Peyer's patch (tissue), 4 donors: ENCODE data around the gene COQ4. TPM values are rescaled to one million over a fixed set of nuclear protein-coding genes. Genes with fewer than 3 reads are reported as not detected.

Experiments
- DNase-seq, 3 donors: peaks; one replicate each; pipeline ENCODE4 v3.0.0-alpha.2; 2017 to 2019
- H3K27ac ChIP-seq, 4 donors: fragments of 200-600 bp; sonication (generic); one replicate each; pipeline ENCODE4 v1.5.1; 2016 to 2019
- H3K27me3 ChIP-seq, 2 donors: fragments of 200-600 bp; sonication (generic); one replicate each; pipeline ENCODE4 v1.5.1; 2019
- H3K36me3 ChIP-seq, 3 donors: fragments of 200-600 bp; sonication (generic); one replicate each; pipeline ENCODE4 v1.5.1; 2016 to 2019
- H3K4me1 ChIP-seq, 4 donors: fragments of 200-600 bp; sonication (generic); one replicate each; pipeline ENCODE4 v1.5.1; 2016 to 2019
- H3K4me3 ChIP-seq, 4 donors: fragments of 200-600 bp; sonication (generic); 1 replicate in 3 of 4; 2 replicates in 1 of 4; pipeline ENCODE4 v1.5.1; 2016 to 2019; ENCODE audit warnings: mild to moderate bottlenecking in 1 of 4
- H3K9me3 ChIP-seq, 4 donors: fragments of 200-600 bp; sonication (generic); one replicate each; pipeline ENCODE4 v1.5.1; 2016 to 2019; ENCODE audit warnings: mild to moderate bottlenecking in 1 of 4
- POLR2A ChIP-seq, 2 donors: fragments of 450-650 bp; IDR thresholded peaks; one replicate each; pipeline ENCODE4 v1.5.1; 2017; ENCODE audit warnings: antibody characterized with exemption in 2 of 2, mild to moderate bottlenecking in 2 of 2, moderate library complexity in 2 of 2
- total RNA-seq, 4 donors: library from RNA; depleted of rRNA; stranded (reverse); fragments of >200 nt; gene quantifications; one replicate each; pipeline ENCODE4 v1.1.0, GENCODE V29; 2016
- TF ChIP-seq, protein P1 (sequence below), 6 experiments: fragments of 450-650 bp in 4 of 6; fragments of 200-600 bp in 2 of 6; sonication (generic) in 1 of 6; IDR thresholded peaks; one replicate each; pipeline ENCODE4 v1.5.1; 2017 to 2019; ENCODE audit warnings: antibody characterized with exemption in 6 of 6, mild to moderate bottlenecking in 3 of 6, moderate library complexity in 1 of 6

COQ4 gene
- total RNA-seq, 4 donors from 2014 or later = 65.2 to 191 (median 132) TPM

GRCh38 chr9:128369024-128369706 is 46.5 kb downstream of the COQ4 start:
- TF ChIP-seq, protein P1, sequence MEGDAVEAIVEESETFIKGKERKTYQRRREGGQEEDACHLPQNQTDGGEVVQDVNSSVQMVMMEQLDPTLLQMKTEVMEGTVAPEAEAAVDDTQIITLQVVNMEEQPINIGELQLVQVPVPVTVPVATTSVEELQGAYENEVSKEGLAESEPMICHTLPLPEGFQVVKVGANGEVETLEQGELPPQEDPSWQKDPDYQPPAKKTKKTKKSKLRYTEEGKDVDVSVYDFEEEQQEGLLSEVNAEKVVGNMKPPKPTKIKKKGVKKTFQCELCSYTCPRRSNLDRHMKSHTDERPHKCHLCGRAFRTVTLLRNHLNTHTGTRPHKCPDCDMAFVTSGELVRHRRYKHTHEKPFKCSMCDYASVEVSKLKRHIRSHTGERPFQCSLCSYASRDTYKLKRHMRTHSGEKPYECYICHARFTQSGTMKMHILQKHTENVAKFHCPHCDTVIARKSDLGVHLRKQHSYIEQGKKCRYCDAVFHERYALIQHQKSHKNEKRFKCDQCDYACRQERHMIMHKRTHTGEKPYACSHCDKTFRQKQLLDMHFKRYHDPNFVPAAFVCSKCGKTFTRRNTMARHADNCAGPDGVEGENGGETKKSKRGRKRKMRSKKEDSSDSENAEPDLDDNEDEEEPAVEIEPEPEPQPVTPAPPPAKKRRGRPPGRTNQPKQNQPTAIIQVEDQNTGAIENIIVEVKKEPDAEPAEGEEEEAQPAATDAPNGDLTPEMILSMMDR (IDR thresholded peaks at IDR 0.05) = no peak
- no peak for TF ChIP-seq POLR2A (IDR thresholded peaks at IDR 0.05)

DNA sequence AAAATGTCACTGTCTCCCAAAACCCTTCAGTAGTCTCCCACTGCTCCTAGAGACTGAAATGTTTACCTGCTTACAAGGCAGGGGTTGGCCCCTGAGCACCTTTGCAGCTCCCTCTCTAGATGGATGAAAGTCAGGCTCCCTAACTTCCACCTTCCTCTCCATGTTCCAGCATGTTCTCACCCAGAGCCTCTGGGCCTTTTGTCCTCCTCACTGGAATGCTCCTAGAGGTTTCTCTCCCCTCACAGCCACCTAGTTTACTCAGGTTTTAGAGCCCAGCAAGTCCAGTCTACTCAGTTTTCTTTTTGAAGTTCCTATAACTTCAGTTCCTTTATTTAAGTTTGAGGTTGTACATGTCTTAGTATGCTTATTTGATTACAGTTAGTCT is 47.7 kb downstream of the COQ4 start:
- Histone ChIP-seq H3K9me3 (no peaks in the 10 kb centered on the region), H3K27me3 (no peaks in the 10 kb centered on the region), H3K27ac (peak overlapping the region; percentile 76 to 96 (median 84)), H3K36me3 (no peaks in the 10 kb centered on the region), H3K4me3 (peak overlapping the region; percentile 62 to 85 (median 72)), H3K4me1 (peaks cover 0 to 27% (median 4%) of the 10 kb centered on the region in 4 donors)
- no peak for TF ChIP-seq POLR2A (IDR thresholded peaks at IDR 0.05)
- TF ChIP-seq, protein P1 (IDR thresholded peaks at IDR 0.05) = no peak
- DNase-seq = no peak

More at GRCh38 chr9:128369024-128369706, 46.5 kb downstream of the COQ4 start:
- Histone ChIP-seq H3K4me1 (peaks cover 0 to 37% (median 4%) of the 10 kb centered on the region in 4 donors), H3K27me3 (no peaks in the 10 kb centered on the region), H3K9me3 (no peaks in the 10 kb centered on the region), H3K27ac (no peak overlapping the region), H3K36me3 (no peaks in the 10 kb centered on the region), H3K4me3 (no peak overlapping the region)
- DNase-seq = no peak

GRCh38 chr9:128370752-128371629 is 48.4 kb downstream of the COQ4 start, which contains the start of gene URM1:
Gene URM1, plus strand, starts transcription at chr9:128371374. Its CDS starts 7 bp downstream, at chr9:128371381.
- no peaks in the 10 kb centered on the region for H3K36me3 ChIP-seq
- peak within 1 kb of the TSS; percentile 62 to 85 (median 72) for H3K4me3 ChIP-seq
- DNase-seq = peak; percentile 92 to 98 (median 98)
- H3K27ac ChIP-seq = peak within 1 kb of the TSS; percentile 76 to 96 (median 84)
- peaks cover 0 to 27% (median 4%) of the 10 kb centered on the region in 4 donors for H3K4me1 ChIP-seq
- no peaks in the 10 kb centered on the region for H3K27me3 ChIP-seq
- TF ChIP-seq, protein P1 (IDR thresholded peaks at IDR 0.05) = no peak
- peak; percentile 90 to 93 for TF ChIP-seq POLR2A (IDR thresholded peaks at IDR 0.05)
- H3K9me3 ChIP-seq = no peaks in the 10 kb centered on the region

GRCh38 chr9:128371630-128372117 is 49.0 kb downstream of the COQ4 start:
- Histone ChIP-seq H3K27ac (peak overlapping the region; percentile 76 to 96 (median 84)), H3K4me3 (peak overlapping the region; percentile 62 to 85 (median 72)), H3K9me3 (no peaks in the 10 kb centered on the region), H3K27me3 (no peaks in the 10 kb centered on the region), H3K4me1 (peaks cover 0 to 27% (median 4%) of the 10 kb centered on the region in 4 donors), H3K36me3 (no peaks in the 10 kb centered on the region)
- no peak for DNase-seq
- TF ChIP-seq, protein P1 (IDR thresholded peaks at IDR 0.05) = peak in 1 of 6 experiments; percentile 4
- TF ChIP-seq POLR2A (IDR thresholded peaks at IDR 0.05) = no peak

GRCh38 chr9:128372188-128372641 is 49.6 kb downstream of the COQ4 start:
- Histone ChIP-seq H3K27ac (peak overlapping the region in 3 of 4 donors; percentile 76 to 96 (median 82)), H3K4me3 (peak overlapping the region; percentile 62 to 85 (median 72))
- no peak for DNase-seq

More at GRCh38 chr9:128372188-128372641, 49.6 kb downstream of the COQ4 start:
- Histone ChIP-seq H3K4me1 (peaks cover 0 to 27% (median 4%) of the 10 kb centered on the region in 4 donors), H3K9me3 (no peaks in the 10 kb centered on the region), H3K36me3 (no peaks in the 10 kb centered on the region), H3K27me3 (no peaks in the 10 kb centered on the region)
- no peak for TF ChIP-seq POLR2A (IDR thresholded peaks at IDR 0.05)
- TF ChIP-seq, protein P1 (IDR thresholded peaks at IDR 0.05) = no peak
